Stimulated activated CD4-positive, alpha-beta T cell treated with anti-CD3 and anti-CD28 coated beads, Interleukin-2, amount 100 ng/mL, for 48 hours (primary cell): ENCODE data around the gene TULP1.

Source experiments
- DNase-seq, 2 donors: peaks; one replicate each; pipeline ENCODE4 v3.0.0-alpha.2; 2020

The TULP1 gene

GRCh38 chr6:35481226-35481625 lies 31.5 kb downstream of the TULP1 start:
- DNase-seq, result no peak

DNA sequence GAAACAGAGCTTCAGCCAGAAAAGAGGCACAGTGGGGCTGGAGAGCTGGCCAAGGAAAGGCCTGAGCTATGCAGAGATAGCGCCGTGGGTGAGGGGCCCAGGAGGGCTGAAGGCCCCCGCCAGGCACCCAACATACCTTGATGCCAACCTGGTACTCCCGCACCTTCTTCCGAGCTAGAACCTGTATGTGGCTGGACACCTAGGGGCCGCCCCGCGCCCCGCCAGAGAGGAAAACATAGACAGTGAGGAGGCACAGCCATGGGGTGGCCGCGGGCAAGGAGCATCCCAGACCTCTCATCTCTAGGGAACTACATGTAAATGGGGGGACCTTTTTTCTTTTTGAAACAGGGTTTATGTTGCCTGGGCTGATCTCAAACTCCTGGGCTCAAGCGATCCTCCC lies 32.5 kb downstream of the TULP1 start:
- no peak for DNase-seq

GRCh38 chr6:35478259-35478658 lies 34.4 kb downstream of the TULP1 start:
- DNase-seq, result no peak

DNA sequence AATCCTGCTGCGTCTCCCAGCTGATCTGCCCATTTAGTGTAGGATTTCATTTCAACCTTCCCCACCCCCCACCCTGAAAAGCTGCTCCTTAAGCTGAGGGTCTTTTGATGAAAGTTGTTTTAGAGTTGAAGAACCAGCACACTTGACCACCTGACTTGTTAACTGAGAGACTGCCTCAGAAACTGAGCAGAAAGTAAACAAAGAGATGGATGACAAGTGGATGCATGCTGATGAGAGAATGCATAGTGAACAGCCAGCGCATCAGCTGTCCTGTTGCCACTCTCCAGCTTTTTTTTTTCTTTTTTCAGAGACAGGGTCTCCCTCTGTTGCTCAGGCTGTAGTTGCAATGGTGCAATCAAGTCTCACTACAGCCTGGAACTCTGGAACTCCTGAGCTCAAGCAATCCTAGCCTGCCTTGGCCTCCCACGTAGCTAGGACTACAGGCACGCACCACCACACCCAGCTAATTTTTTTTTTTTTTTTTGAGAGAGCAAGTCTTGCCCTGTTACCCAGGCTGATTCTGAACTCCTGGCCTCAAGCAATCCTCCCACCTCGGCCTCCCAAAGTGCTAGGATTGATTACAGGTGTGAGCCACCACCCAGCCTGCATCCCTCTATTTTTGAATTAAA lies 35.0 kb downstream of the TULP1 start:
- DNase-seq, result no peak

DNA sequence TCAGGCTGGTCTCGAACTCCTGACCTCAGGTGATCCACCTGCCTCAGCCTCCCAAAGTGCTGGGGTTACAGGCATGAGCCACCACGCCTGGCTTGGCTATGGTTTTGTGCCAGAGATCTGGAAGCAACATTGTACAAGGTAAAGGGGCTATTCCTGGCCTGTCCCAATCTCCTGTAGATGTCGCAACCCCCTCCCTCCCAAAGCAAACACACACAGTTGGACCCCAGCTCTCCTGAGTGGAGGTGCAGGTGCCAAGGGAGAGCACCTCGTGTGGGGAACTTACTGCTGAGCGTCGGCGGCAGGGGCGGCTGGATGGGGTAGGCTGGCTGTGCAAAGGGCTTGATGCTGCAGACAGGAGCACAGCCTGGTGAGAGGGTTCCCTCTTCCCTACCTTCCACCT lies 35.7 kb downstream of the TULP1 start:
- DNase-seq, result no peak

DNA sequence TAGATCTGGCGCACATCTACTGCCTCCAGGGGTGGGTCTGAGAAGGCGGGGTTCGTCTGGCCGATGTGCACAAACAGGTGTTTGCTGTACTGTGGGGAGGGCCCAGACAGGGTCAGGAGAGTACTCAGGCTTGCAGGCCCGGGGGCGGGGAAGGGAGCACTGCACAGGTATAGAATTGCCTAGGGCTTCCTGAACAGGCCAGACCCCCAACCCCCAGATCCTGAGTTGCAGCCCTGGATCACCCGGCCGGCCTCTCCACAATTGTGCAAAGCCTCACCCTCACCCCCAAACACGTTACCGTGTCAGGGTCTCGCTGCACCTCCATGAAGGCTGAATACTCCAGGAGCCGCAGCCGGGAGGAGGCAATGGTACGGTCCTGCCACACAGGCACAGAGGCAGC lies 36.7 kb downstream of the TULP1 start:
- no peak for DNase-seq

DNA sequence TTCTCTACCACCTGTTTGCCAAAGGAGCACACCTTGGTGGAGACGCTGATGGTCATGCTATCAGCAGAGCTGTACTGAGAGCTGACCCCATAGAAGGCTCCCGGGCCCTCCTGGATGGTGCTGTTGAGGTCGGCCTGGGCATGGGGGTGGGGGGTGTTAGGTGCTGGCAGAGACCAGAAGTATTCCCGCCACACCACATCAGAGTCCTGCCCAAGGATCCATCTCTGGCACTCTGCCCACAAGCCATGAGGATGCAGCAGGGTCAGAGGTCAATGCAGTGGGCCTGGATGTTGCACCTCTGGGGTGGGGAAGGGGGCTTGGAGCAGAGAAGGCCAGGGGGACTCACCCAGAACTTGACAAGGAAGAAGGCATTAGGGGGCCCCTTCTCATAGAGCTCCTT lies 37.1 kb downstream of the TULP1 start:
- DNase-seq, result no peak

DNA sequence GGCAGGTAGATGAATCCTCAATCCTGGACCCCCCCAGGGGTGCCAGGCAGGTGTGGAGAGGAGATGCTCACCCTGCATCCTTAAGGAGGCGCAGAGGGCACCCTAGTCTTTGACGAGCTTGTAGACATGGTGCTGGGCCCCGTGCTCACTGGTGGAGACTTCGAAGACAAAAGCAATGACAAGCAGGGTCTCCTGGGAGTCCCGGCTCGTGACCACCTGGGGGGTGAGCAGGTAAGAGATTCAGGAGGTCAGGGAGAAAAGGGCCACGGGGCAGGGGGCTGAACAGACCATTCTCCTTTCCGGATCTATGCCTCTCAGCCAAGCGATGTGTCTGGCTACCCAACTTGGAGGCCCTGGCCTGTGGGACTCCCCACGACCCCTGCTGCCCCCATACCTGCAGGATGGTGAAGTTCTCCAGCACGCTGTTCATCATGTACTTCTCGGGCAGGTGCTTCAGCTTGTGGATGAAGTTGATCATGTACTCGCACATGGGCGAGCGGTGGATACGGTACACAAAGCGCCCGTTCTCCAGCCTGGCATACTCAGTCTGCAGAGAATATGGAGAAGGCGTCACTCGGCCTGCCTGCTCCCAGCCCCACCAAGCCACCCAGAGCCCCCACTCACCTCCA lies 37.6 kb downstream of the TULP1 start:
- peak in 1 of 2 donors; percentile 6 for DNase-seq

GRCh38 chr6:35474131-35474941 lies 38.4 kb downstream of the TULP1 start:
- DNase-seq, result peak in 1 of 2 donors; percentile 20

GRCh38 chr6:35473850-35474130 lies 38.9 kb downstream of the TULP1 start:
- DNase-seq, result peak in 1 of 2 donors; percentile 17

GRCh38 chr6:35473075-35473849 lies 39.4 kb downstream of the TULP1 start:
- peak in 1 of 2 donors; percentile 22 for DNase-seq

GRCh38 chr6:35471836-35472345 lies 40.8 kb downstream of the TULP1 start:
- no peak for DNase-seq

GRCh38 chr6:35470663-35471120 lies 42.0 kb downstream of the TULP1 start:
- DNase-seq, result peak in 1 of 2 donors; percentile 8

GRCh38 chr6:35469751-35470662 lies 42.7 kb downstream of the TULP1 start:
- peak in 1 of 2 donors; percentile 11 for DNase-seq

DNA sequence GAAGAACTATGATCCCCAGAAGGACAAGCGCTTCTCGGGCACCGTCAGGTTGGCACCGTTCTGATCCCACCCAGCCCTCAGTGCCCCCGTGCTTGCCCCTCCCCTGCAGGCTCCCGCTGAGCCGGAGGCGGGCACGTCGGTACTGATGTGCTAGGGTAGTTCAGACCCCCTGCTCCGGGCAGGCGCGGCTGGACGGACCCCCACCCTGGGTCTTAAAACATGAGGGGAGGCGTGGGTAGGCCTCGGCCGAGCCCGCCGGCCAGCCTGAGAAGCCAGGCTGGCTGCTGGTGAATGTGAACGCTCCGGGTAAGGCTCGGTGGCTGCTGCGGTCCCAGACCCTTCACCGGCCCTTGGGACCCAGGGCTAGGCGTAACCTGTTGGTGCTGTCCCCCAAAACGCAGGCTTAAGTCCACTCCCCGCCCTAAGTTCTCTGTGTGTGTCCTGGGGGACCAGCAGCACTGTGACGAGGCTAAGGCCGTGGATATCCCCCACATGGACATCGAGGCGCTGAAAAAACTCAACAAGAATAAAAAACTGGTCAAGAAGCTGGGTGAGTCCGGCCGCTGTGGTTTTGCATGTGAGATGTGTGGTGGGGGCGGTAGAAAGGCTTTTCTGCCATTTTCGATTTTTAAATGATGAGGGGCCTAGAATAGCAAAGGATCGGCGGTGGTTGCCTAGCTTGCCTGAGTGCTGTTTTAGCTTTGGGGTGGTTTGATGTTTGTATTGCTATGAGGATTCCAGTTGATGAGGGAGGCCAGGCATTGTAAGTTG lies 43.5 kb downstream of the TULP1 start:
- DNase-seq, result peak in 1 of 2 donors; percentile 27

GRCh38 chr6:35468181-35468979 lies 44.3 kb downstream of the TULP1 start, which contains the start of gene RPL10A:
Gene RPL10A (plus strand): TSS chr6:35468401. CDS start chr6:35468435, 34 bp downstream.
- DNase-seq, result peak; percentile 96

GRCh38 chr6:35465646-35466045 lies 47.0 kb downstream of the TULP1 start:
- DNase-seq, result no peak

DNA sequence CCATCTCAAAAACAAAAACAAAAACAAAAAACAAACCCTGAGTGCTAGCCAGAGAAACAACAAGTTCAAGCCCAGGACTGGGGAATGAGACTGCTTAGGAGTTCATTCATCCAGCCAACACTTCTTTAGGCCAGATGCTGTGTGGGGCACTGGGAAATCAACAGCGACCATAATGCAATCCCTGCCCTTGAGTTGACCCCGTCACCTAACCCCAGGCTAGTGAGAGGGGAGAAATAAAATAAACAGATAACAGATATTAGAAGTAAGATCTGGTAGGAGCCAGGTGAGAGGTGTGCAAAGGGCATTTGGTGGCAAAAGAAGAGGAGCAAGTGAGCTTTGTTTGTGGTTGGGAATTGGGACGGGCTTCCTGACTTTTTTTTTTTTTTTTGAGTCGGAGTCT lies 49.4 kb downstream of the TULP1 start:
- DNase-seq, result no peak

DNA sequence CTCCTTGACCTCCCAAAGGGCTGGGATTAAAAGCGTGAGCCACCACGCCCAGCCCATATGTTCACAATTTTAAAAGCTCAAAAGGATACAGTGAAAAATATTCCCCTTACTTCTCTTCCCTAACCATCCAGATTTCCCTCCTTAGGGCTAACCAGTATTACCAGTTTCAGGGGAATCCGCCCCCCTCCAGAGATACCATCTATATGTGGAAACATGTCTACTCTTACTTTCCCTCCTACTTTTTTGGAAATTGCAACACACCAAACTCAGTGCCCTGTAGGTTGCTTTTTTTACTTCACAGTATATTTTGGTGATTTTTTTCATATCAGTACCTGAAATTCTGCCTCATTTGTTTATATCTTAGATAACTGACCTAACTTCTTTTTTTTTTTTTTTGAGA lies 51.4 kb downstream of the TULP1 start:
- DNase-seq, result no peak

DNA sequence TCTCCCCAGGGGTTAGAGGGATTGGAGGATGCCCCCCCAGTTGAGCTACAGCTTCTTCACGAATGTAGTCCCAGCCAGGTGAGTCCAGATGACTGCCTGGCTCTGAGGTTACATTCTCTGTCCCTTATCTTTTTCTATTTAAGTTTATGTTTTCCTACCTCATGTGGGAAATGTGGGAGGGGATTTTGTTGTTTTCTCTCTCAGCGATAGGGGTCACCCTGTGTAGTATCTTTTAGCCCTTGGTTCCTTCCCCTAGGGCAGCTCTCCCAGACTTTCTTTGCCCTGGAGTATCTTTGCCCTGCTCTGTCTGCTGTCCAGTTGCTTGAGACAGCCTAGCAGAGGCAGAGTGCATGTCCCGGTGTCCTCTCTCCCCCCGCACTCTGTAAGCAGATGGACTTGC lies 54.8 kb downstream of the TULP1 start:
- DNase-seq, result no peak
